Duodenal mucosa (tissue), 2 donors: ENCODE measurements around the gene ITGB1.
"Not testable (repeated sequence)": the region's sequence is repeated elsewhere in the genome, so short reads cannot be mapped to it uniquely, and the experiment has no call there.

Source experiments
- H3K27ac ChIP-seq: one replicate; pipeline ENCODE4 v1.7.0; 2013; ENCODE audit warnings: low read depth, low read length
- H3K27me3 ChIP-seq, 2 donors: one replicate each; pipeline ENCODE4 v1.7.0; 2013; ENCODE audit warnings: low read length in 2 of 2, control low read depth in 1 of 2; ENCODE audit not compliant: insufficient read depth in 2 of 2, control insufficient read depth in 1 of 2
- H3K36me3 ChIP-seq, 2 donors: one replicate each; pipeline ENCODE4 v1.7.0; 2013; ENCODE audit warnings: low read length in 2 of 2, control low read depth in 1 of 2; ENCODE audit not compliant: insufficient read depth in 2 of 2, control insufficient read depth in 1 of 2
- H3K4me1 ChIP-seq, 2 donors: one replicate each; pipeline ENCODE4 v1.7.0; 2013; ENCODE audit warnings: low read length in 2 of 2, control low read depth in 1 of 2; ENCODE audit not compliant: insufficient read depth in 2 of 2, control insufficient read depth in 1 of 2
- H3K4me3 ChIP-seq, 2 donors: one replicate each; pipeline ENCODE4 v1.7.0; 2013; ENCODE audit warnings: low read length in 2 of 2, low read depth in 1 of 2
- H3K9ac ChIP-seq, 2 donors: one replicate each; pipeline ENCODE4 v1.7.0; 2013; ENCODE audit warnings: low read length in 2 of 2, low read depth in 1 of 2
- H3K9me3 ChIP-seq, 2 donors: one replicate each; pipeline ENCODE4 v1.7.0; 2013; ENCODE audit warnings: low read length in 2 of 2, control low read depth in 1 of 2; ENCODE audit not compliant: control insufficient read depth in 1 of 2

Gene ITGB1

DNA sequence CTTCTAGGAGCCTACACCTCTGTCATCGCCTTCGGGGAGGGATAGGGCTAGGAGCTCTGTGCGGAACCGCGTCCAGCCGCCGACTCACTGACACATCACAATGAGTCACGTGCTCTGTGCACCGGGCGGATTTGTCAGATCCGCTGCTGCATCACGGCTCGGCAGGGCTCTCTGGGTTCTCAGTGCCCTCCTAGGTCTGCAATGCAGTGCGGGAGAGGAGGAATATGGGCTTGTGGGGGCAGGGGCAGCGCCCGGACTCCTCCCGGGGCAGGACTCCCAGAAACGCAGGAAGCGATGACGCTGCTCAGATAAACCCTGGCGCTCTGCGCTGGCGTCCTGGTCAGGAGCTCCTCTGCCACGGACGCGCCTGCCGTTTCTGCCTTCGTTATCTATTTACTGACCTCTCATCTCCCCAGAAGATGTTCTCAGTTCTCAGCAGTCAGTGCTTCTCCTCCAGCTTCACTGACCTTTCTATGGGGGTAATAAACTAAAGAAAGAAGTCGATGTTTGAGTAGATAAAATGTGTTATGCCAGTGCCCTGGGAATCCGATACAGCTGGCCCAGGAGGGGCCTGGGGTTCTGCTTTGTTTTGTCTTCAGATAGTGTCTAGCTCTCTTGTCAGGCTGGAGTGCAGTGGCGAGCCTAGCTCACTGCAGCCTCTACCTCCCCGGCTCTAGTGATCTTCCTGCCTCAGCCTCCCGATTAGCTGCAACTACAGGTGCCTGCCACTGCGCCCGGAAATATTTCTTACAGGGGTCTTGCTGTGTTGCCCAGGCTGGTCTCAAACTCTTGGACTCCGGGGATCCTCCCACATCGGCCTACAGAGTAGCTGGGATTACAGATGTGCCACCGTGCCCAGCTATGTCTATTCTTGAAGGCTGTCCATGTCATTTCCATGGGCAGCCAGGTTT is 22.8 kb upstream of the ITGB1 start:
- peaks cover 23 to 30% of the 10 kb centered on the region in 2 donors for H3K4me1 ChIP-seq
- H3K36me3 ChIP-seq = no peaks in the 10 kb centered on the region
- H3K27ac ChIP-seq = peak overlapping the region; percentile 93
- peak overlapping the region; percentile 66 to 78 for H3K4me3 ChIP-seq
- H3K27me3 ChIP-seq = no peaks in the 10 kb centered on the region
- H3K9ac ChIP-seq = peak overlapping the region; percentile 44 to 96
- no peaks in the 10 kb centered on the region for H3K9me3 ChIP-seq

DNA sequence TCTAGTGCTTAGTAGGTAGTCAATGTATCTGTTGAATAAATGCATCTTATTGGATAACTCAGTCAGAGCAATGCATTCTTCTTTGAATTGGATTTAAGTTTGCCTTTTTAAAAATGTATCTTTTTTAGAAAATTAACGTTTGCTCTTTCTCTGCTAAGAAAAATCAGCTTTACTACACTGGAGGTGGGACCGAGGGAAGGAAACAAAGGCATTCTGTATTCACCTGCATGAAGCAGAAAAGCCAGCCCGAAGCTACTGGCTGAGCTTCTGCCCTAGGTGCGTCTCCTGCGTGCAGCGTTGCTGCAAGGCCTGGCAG is 22.2 kb upstream of the ITGB1 start:
- Histone ChIP-seq H3K27me3 (no peaks in the 10 kb centered on the region), H3K9me3 (no peaks in the 10 kb centered on the region), H3K4me3 (peak overlapping the region; percentile 66 to 78), H3K4me1 (peaks cover 23 to 28% of the 10 kb centered on the region in 2 donors), H3K27ac (peak overlapping the region; percentile 93), H3K9ac (peak overlapping the region; percentile 44 to 96), H3K36me3 (no peaks in the 10 kb centered on the region)

DNA sequence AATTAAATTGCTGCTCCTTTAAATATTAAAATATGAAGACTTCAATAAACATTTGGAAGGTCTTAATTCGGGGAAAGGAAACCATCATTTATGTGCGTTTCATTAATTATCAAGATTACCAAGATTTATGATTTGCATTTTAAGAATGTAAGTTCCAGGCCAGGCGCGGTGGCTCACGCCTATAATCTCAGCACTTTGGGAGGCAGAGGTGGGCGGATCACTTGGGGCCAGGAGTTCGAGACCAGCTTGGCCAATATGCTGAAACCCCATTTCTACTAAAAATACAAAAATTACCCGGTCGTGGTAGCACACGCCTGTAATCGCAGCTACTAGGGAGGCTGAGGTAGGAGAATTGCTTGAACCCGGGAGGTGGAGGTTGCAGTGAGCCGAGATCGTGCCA is 21.7 kb upstream of the ITGB1 start:
- peaks cover 23 to 28% of the 10 kb centered on the region in 2 donors for H3K4me1 ChIP-seq
- peak overlapping the region in 1 of 2 donors; percentile 44 for H3K9ac ChIP-seq
- not testable (repeated sequence) for H3K36me3 ChIP-seq, H3K9me3 ChIP-seq, H3K27me3 ChIP-seq, H3K27ac ChIP-seq, H3K4me3 ChIP-seq

DNA sequence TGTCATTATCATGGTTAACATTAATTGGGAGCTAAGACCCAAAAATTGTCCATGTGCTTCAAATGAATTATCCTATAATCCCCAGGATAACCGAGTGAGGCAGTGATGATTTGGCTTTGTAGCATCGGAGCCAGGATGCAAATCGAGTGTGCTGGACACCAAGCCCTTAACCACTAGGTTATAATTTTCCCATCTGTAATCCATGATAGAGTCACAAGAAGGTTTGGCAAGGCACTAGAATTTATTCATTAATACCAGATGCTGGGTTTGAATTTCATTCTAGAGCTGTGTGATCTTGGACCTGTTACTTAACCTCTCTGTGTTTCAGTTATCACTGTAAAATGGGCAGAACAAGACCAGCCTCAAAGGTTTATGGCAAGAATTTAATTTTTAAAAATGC is 21.0 kb upstream of the ITGB1 start:
- Histone ChIP-seq H3K9me3 (no peaks in the 10 kb centered on the region), H3K9ac (no peak overlapping the region), H3K27ac (no peak overlapping the region)

DNA sequence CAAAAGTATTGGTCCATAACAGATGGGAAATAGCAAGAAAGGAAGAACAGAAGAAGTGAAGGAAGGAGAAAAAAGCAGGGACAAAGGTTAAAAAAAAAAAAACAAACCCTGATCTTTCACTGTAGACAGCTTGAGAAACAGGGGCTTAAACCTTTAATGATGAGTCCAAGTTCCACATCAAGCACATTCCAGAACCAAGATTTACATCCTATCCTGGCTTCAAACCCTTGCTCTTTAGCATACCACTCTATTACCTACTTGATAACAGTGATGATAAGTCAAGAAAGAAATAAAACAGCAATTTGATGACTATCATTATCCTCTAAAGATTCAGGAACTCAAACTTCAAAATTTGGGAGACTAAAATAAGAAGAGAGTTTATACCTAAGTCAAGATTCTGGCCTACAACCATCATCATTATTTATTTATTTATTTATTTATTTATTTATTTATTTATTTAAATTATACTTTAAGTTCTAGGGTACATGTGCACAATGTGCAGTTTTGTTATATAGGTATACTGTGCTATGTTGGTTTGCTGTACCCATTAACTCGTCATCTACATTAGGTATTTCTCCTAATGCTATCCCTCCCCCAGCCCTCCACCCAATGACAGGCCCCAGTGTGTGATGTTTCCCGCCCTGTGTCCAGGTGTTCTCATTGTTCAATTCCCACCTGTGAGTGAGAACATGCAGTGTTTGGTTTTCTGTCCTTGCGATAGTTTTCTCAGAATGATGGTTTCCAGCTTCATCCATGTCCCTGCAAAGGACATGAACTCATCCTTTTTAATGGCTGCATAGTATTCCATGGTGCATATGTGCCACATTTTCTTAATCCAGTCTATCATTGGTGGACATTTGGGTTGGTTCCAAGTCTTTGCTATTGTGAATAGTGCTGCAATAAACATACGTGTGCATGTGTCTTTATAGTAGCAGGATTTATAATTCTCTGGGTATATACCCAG is 20.1 kb upstream of the ITGB1 start:
- not testable (repeated sequence) for H3K9me3 ChIP-seq, H3K36me3 ChIP-seq, H3K27me3 ChIP-seq, H3K4me3 ChIP-seq, H3K27ac ChIP-seq, H3K9ac ChIP-seq
- peaks cover 22 to 30% of the 10 kb centered on the region in 2 donors for H3K4me1 ChIP-seq

More for the DNA sequence above, 21.0 kb upstream of the ITGB1 start:
- no peaks in the 10 kb centered on the region for H3K36me3 ChIP-seq
- no peaks in the 10 kb centered on the region for H3K27me3 ChIP-seq
- no peak overlapping the region for H3K4me3 ChIP-seq
- H3K4me1 ChIP-seq = peaks cover 23 to 28% of the 10 kb centered on the region in 2 donors

DNA sequence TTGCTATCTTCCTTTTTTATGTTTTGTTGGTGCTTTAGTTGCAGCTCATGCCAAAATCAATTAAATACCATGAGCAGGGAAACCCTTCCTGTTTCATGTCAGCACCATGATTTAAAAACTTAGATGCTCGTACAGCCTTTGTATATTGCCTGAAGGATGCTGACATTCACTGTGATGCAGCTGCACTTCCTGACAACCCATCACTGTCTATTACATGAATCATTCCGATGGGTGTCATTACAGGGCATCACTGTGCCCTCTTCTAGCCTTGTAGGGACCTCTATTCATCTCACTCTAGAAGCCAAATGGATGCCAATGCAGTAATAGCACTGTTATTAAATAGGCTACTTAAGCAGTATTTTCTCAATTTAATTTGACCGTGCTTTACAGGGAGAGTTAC is 18.3 kb upstream of the ITGB1 start:
- no peaks in the 10 kb centered on the region for H3K27me3 ChIP-seq

DNA sequence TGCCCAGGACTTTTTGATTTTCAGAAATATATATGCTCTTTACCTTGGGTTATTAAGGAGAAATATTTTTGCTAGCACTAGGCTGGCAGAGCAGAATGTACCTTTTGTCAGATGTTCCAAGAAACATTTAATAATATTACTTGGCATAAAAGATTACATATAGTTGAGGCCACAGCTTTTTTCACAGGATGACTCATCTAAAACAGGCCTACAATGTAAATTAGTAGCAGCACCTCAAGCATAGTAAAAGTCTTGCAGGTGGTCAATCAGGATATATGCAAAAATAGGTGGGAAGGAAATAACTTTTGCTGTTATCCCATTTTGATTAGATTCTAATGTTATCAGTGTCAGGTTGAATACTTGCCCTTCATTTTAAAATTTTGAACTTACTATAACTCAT is 14.9 kb upstream of the ITGB1 start:
- H3K9me3 ChIP-seq = no peaks in the 10 kb centered on the region
- H3K27me3 ChIP-seq = no peaks in the 10 kb centered on the region
- H3K9ac ChIP-seq = no peak overlapping the region

More for the DNA sequence above, 18.3 kb upstream of the ITGB1 start:
- H3K27ac ChIP-seq = no peak overlapping the region
- H3K4me3 ChIP-seq = no peak overlapping the region
- no peaks in the 10 kb centered on the region for H3K36me3 ChIP-seq
- no peak overlapping the region for H3K9ac ChIP-seq
- H3K4me1 ChIP-seq = peaks cover 19 to 35% of the 10 kb centered on the region in 2 donors
- no peaks in the 10 kb centered on the region for H3K9me3 ChIP-seq

DNA sequence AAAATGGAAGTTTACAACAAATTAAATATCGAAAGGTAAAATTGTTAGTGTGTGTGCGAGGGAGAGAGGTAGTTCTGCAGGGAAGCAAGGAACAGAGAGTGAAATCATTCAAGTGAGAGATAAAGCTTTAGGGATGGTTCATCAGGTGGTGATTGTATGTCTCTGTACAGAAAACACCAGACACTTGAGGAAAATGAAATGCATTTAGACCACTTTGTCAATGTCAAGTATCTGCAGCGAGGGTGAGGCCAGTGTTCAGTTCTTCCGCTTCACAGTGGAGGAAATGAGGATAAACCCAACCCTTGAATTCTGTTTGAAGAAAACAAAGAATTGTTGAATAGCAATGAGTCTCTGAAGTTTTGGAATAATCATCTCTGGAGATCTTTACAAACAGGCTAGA is 14.4 kb upstream of the ITGB1 start:
- peaks cover 16 to 22% of the 10 kb centered on the region in 2 donors for H3K4me1 ChIP-seq
- H3K9ac ChIP-seq = no peak overlapping the region
- H3K27ac ChIP-seq = no peak overlapping the region
- no peaks in the 10 kb centered on the region for H3K36me3 ChIP-seq
- no peak overlapping the region for H3K4me3 ChIP-seq
- H3K27me3 ChIP-seq = no peaks in the 10 kb centered on the region
- H3K9me3 ChIP-seq = no peaks in the 10 kb centered on the region

More for the DNA sequence above, 14.9 kb upstream of the ITGB1 start:
- Histone ChIP-seq H3K36me3 (no peaks in the 10 kb centered on the region), H3K4me1 (peaks cover 16 to 22% of the 10 kb centered on the region in 2 donors), H3K27ac (no peak overlapping the region), H3K4me3 (no peak overlapping the region)

DNA sequence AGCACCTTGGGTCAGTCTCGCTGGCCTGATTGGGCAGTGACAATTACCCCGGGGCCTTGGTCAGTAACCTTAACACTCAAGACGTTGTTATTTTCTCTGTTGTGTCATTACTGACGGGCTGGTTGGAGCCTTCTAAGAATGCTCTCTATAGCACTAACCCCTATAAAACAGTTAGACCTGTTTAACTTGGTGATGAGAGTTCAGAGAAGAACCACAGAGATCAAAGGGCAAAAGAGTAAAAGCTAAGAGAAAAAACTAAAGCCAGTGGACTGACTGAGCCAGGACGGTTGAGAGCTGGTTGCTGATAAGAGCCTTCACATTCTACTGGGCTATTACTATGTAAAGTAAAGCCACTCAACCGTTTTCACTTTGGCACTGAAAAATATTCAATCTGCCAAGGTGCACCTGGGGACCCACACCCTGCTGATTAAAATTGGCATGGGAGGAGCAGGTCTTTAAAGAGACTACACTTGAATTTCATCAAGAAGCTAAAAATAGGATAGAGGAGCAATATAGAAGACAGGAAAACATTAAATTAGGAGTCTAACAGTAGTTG is 13.6 kb upstream of the ITGB1 start:
- no peak overlapping the region for H3K27ac ChIP-seq
- H3K4me3 ChIP-seq = no peak overlapping the region

DNA sequence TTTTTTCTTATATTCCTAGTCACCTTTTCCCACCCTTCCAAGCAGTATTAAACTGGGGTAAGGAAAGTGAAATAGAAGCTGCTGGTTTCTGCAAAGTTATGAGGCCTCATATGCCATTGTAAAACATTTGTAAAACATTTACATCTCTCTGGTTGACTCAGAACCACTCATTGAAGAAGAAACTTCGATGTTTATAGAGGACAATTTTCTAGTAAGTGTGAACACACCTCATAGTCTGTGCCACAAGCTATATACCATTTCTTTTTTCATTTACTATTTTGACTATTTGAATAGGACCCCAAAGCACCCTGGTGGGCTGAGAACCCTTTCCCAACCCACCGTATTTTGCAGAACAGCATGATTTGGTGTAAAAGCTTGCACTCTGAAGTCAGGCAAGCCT is 12.9 kb upstream of the ITGB1 start:
- Histone ChIP-seq H3K9me3 (no peaks in the 10 kb centered on the region), H3K27me3 (no peaks in the 10 kb centered on the region), H3K36me3 (no peaks in the 10 kb centered on the region), H3K9ac (no peak overlapping the region), H3K4me1 (peaks cover 16 to 22% of the 10 kb centered on the region in 2 donors), H3K27ac (no peak overlapping the region), H3K4me3 (no peak overlapping the region)

More for the DNA sequence above, 13.6 kb upstream of the ITGB1 start:
- H3K27me3 ChIP-seq = no peaks in the 10 kb centered on the region
- no peaks in the 10 kb centered on the region for H3K9me3 ChIP-seq
- peaks cover 16 to 22% of the 10 kb centered on the region in 2 donors for H3K4me1 ChIP-seq
- no peaks in the 10 kb centered on the region for H3K36me3 ChIP-seq
- H3K9ac ChIP-seq = no peak overlapping the region
